ENCODE results near the gene LRRFIP1. TPM values are rescaled to one million over a fixed set of nuclear protein-coding genes. Genes with fewer than 3 reads are reported as not detected.

The LRRFIP1 gene
- polyA plus RNA-seq, result 10 to 100 TPM; 58.9 to 69.5 TPM

- WGBS, 2 donors, result 1% methylated on average over 46 to 114 of the region's 114 CpGs
- Histone ChIP-seq H3K9me3 (ENCODE audit: control insufficient read depth in 2 of 2, insufficient read depth in 1 of 2, low read depth in 1 of 2, low read length in 1 of 2) (no peaks in the 10 kb centered on the region), H3K27ac (ENCODE audit: low read depth in 2 of 2, low read length in 1 of 2) (peak within 1 kb of the TSS; percentile 18 to 27), H3K4me3 (ENCODE audit: low read depth in 1 of 2, low read length in 2 of 2) (peak within 1 kb of the TSS; percentile 50 to 53), H3K27me3 (ENCODE audit: control insufficient read depth in 1 of 2, insufficient read depth in 2 of 2, low read length in 2 of 2) (no peaks in the 10 kb centered on the region), H3K4me1 (ENCODE audit: control insufficient read depth in 2 of 2, insufficient read depth in 2 of 2, low read length in 1 of 2) (peaks cover 0 to 5% of the 10 kb centered on the region in 2 donors), H3K36me3 (ENCODE audit: control insufficient read depth in 2 of 2, insufficient read depth in 2 of 2, low read length in 1 of 2) (no peaks in the 10 kb centered on the region)
Observed at GRCh38 chr2:237627441-237628246, at the start of gene LRRFIP1. Gene LRRFIP1, plus strand, starts transcription at chr2:237627587. Its CDS starts 58 bp downstream, at chr2:237627645.

- no peak overlapping the region for H3K27ac ChIP-seq (ENCODE audit: low read depth in 2 of 2, low read length in 1 of 2)
- no peaks in the 10 kb centered on the region for H3K27me3 ChIP-seq (ENCODE audit: control insufficient read depth in 1 of 2, insufficient read depth in 2 of 2, low read length in 2 of 2)
- H3K4me3 ChIP-seq (ENCODE audit: low read depth in 1 of 2, low read length in 2 of 2), result no peak overlapping the region
- WGBS, 2 donors, result 92% methylated on average over 26 of the region's 26 CpGs
- H3K9me3 ChIP-seq (ENCODE audit: control insufficient read depth in 2 of 2, insufficient read depth in 1 of 2, low read depth in 1 of 2, low read length in 1 of 2), result no peaks in the 10 kb centered on the region
- no peaks in the 10 kb centered on the region for H3K36me3 ChIP-seq (ENCODE audit: control insufficient read depth in 2 of 2, insufficient read depth in 2 of 2, low read length in 1 of 2)
- peaks cover 0 to 13% of the 10 kb centered on the region in 2 donors for H3K4me1 ChIP-seq (ENCODE audit: control insufficient read depth in 2 of 2, insufficient read depth in 2 of 2, low read length in 1 of 2)
Observed at GRCh38 chr2:237577956-237578870, 49.2 kb upstream of the LRRFIP1 start.

GRCh38 chr2:237581326-237581725 is 46.1 kb upstream of the LRRFIP1 start:
- Histone ChIP-seq H3K27ac (ENCODE audit: low read depth in 2 of 2, low read length in 1 of 2) (no peak overlapping the region), H3K36me3 (ENCODE audit: control insufficient read depth in 2 of 2, insufficient read depth in 2 of 2, low read length in 1 of 2) (no peaks in the 10 kb centered on the region), H3K4me3 (ENCODE audit: low read depth in 1 of 2, low read length in 2 of 2) (no peak overlapping the region), H3K27me3 (ENCODE audit: control insufficient read depth in 1 of 2, insufficient read depth in 2 of 2, low read length in 2 of 2) (no peaks in the 10 kb centered on the region), H3K4me1 (ENCODE audit: control insufficient read depth in 2 of 2, insufficient read depth in 2 of 2, low read length in 1 of 2) (no peaks in the 10 kb centered on the region), H3K9me3 (ENCODE audit: control insufficient read depth in 2 of 2, insufficient read depth in 1 of 2, low read depth in 1 of 2, low read length in 1 of 2) (no peaks in the 10 kb centered on the region)
- WGBS, 2 donors, result 84 to 87% methylated on average over 6 of the region's 6 CpGs

- H3K4me1 ChIP-seq (ENCODE audit: control insufficient read depth in 2 of 2, insufficient read depth in 2 of 2, low read length in 1 of 2), result no peaks in the 10 kb centered on the region
- WGBS, 2 donors, result 32 to 42% methylated on average over 25 of the region's 25 CpGs
Observed at GRCh38 chr2:237581751-237582746, 45.3 kb upstream of the LRRFIP1 start.

GRCh38 chr2:237583385-237584295 is 43.7 kb upstream of the LRRFIP1 start:
- no peak overlapping the region for H3K27ac ChIP-seq (ENCODE audit: low read depth in 2 of 2, low read length in 1 of 2)

More at GRCh38 chr2:237581751-237582746, 45.3 kb upstream of the LRRFIP1 start:
- H3K27ac ChIP-seq (ENCODE audit: low read depth in 2 of 2, low read length in 1 of 2), result peak overlapping the region; percentile 48 to 61
- no peaks in the 10 kb centered on the region for H3K9me3 ChIP-seq (ENCODE audit: control insufficient read depth in 2 of 2, insufficient read depth in 1 of 2, low read depth in 1 of 2, low read length in 1 of 2)
- no peaks in the 10 kb centered on the region for H3K27me3 ChIP-seq (ENCODE audit: control insufficient read depth in 1 of 2, insufficient read depth in 2 of 2, low read length in 2 of 2)
- H3K4me3 ChIP-seq (ENCODE audit: low read depth in 1 of 2, low read length in 2 of 2), result no peak overlapping the region
- no peaks in the 10 kb centered on the region for H3K36me3 ChIP-seq (ENCODE audit: control insufficient read depth in 2 of 2, insufficient read depth in 2 of 2, low read length in 1 of 2)

GRCh38 chr2:237585590-237586221 is 41.7 kb upstream of the LRRFIP1 start:
- H3K36me3 ChIP-seq (ENCODE audit: control insufficient read depth in 2 of 2, insufficient read depth in 2 of 2, low read length in 1 of 2), result no peaks in the 10 kb centered on the region
- peaks cover 0 to 5% of the 10 kb centered on the region in 2 donors for H3K4me1 ChIP-seq (ENCODE audit: control insufficient read depth in 2 of 2, insufficient read depth in 2 of 2, low read length in 1 of 2)

More at GRCh38 chr2:237583385-237584295, 43.7 kb upstream of the LRRFIP1 start:
- Histone ChIP-seq H3K36me3 (ENCODE audit: control insufficient read depth in 2 of 2, insufficient read depth in 2 of 2, low read length in 1 of 2) (no peaks in the 10 kb centered on the region), H3K9me3 (ENCODE audit: control insufficient read depth in 2 of 2, insufficient read depth in 1 of 2, low read depth in 1 of 2, low read length in 1 of 2) (no peaks in the 10 kb centered on the region), H3K27me3 (ENCODE audit: control insufficient read depth in 1 of 2, insufficient read depth in 2 of 2, low read length in 2 of 2) (no peaks in the 10 kb centered on the region), H3K4me1 (ENCODE audit: control insufficient read depth in 2 of 2, insufficient read depth in 2 of 2, low read length in 1 of 2) (no peaks in the 10 kb centered on the region), H3K4me3 (ENCODE audit: low read depth in 1 of 2, low read length in 2 of 2) (no peak overlapping the region)
- WGBS, 2 donors, result 88 to 90% methylated on average over 19 of the region's 19 CpGs

GRCh38 chr2:237588044-237588696 is 39.2 kb upstream of the LRRFIP1 start:
- 82 to 91% methylated on average over 9 of the region's 9 CpGs for WGBS, 2 donors
- Histone ChIP-seq H3K4me3 (ENCODE audit: low read depth in 1 of 2, low read length in 2 of 2) (no peak overlapping the region), H3K27ac (ENCODE audit: low read depth in 2 of 2, low read length in 1 of 2) (no peak overlapping the region), H3K27me3 (ENCODE audit: control insufficient read depth in 1 of 2, insufficient read depth in 2 of 2, low read length in 2 of 2) (no peaks in the 10 kb centered on the region), H3K4me1 (ENCODE audit: control insufficient read depth in 2 of 2, insufficient read depth in 2 of 2, low read length in 1 of 2) (peaks cover 7 to 14% of the 10 kb centered on the region in 2 donors), H3K36me3 (ENCODE audit: control insufficient read depth in 2 of 2, insufficient read depth in 2 of 2, low read length in 1 of 2) (no peaks in the 10 kb centered on the region), H3K9me3 (ENCODE audit: control insufficient read depth in 2 of 2, insufficient read depth in 1 of 2, low read depth in 1 of 2, low read length in 1 of 2) (no peaks in the 10 kb centered on the region)

More at GRCh38 chr2:237585590-237586221, 41.7 kb upstream of the LRRFIP1 start:
- no peak overlapping the region for H3K4me3 ChIP-seq (ENCODE audit: low read depth in 1 of 2, low read length in 2 of 2)
- no peaks in the 10 kb centered on the region for H3K9me3 ChIP-seq (ENCODE audit: control insufficient read depth in 2 of 2, insufficient read depth in 1 of 2, low read depth in 1 of 2, low read length in 1 of 2)
- 84 to 90% methylated on average over 15 of the region's 15 CpGs for WGBS, 2 donors
- no peaks in the 10 kb centered on the region for H3K27me3 ChIP-seq (ENCODE audit: control insufficient read depth in 1 of 2, insufficient read depth in 2 of 2, low read length in 2 of 2)
- H3K27ac ChIP-seq (ENCODE audit: low read depth in 2 of 2, low read length in 1 of 2), result no peak overlapping the region
